Nephron progenitor cell (in vitro differentiated cells): ENCODE results near the gene RND1.
A peak's percentile ranks its signal among the peaks of the same experiment; 100 is the strongest.

Experiments used
- DNase-seq: peaks from one replicate; pipeline ENCODE4 v3.0.0; 2021
- H3K27ac Mint-ChIP-seq: 2 replicates; pipeline ENCODE4 v1.8.0; 2021; ENCODE audit warnings: mild to moderate bottlenecking, moderate library complexity, mixed read lengths
- H3K27me3 Mint-ChIP-seq: 2 replicates; pipeline ENCODE4 v1.8.0; 2021; ENCODE audit warnings: mild to moderate bottlenecking, low read depth, mixed read lengths; ENCODE audit not compliant: poor library complexity
- H3K36me3 Mint-ChIP-seq: 2 replicates; pipeline ENCODE4 v1.8.0; 2021; ENCODE audit warnings: low read depth, mixed read lengths
- H3K4me1 Mint-ChIP-seq: 2 replicates; pipeline ENCODE4 v1.8.0; 2021; ENCODE audit warnings: mixed read lengths
- H3K4me3 Mint-ChIP-seq: 2 replicates; pipeline ENCODE4 v1.8.0; 2021; ENCODE audit warnings: mild to moderate bottlenecking, moderate library complexity, mixed read lengths
- H3K9me3 Mint-ChIP-seq: 2 replicates; pipeline ENCODE4 v1.8.0; 2021; ENCODE audit warnings: mild to moderate bottlenecking, moderate library complexity, mixed read lengths
- CTCF ChIP-seq: fragments of 200-600 bp; sonication (generic); IDR thresholded peaks from 2 replicates; pipeline ENCODE4 v1.5.0; 2021; ENCODE audit warnings: antibody characterized with exemption

RND1 gene

GRCh38 chr12:48901278-48901677 is 35.6 kb upstream of the RND1 start:
- no peak for TF ChIP-seq CTCF
- Mint-ChIP-seq H3K4me1 (peaks cover 9% of the 10 kb centered on the region), H3K9me3 (no peaks in the 10 kb centered on the region), H3K27ac (no peak overlapping the region), H3K4me3 (no peak overlapping the region), H3K36me3 (no peaks in the 10 kb centered on the region), H3K27me3 (peaks cover 71% of the 10 kb centered on the region)
- no peak for DNase-seq

- Mint-ChIP-seq H3K9me3 (no peaks in the 10 kb centered on the region), H3K27me3 (peaks cover 59% of the 10 kb centered on the region), H3K4me3 (no peak overlapping the region), H3K36me3 (no peaks in the 10 kb centered on the region), H3K27ac (no peak overlapping the region), H3K4me1 (peaks cover 7% of the 10 kb centered on the region)
- no peak for DNase-seq
- TF ChIP-seq CTCF: no peak
Measured at GRCh38 chr12:48899651-48900050, 34.0 kb upstream of the RND1 start.

GRCh38 chr12:48894271-48894670 is 28.6 kb upstream of the RND1 start:
- H3K27ac Mint-ChIP-seq: no peak overlapping the region
- peaks cover 64% of the 10 kb centered on the region for H3K27me3 Mint-ChIP-seq
- DNase-seq: no peak
- H3K9me3 Mint-ChIP-seq: no peaks in the 10 kb centered on the region
- peaks cover 14% of the 10 kb centered on the region for H3K4me1 Mint-ChIP-seq
- no peak for TF ChIP-seq CTCF
- H3K4me3 Mint-ChIP-seq: no peak overlapping the region
- H3K36me3 Mint-ChIP-seq: no peaks in the 10 kb centered on the region

GRCh38 chr12:48890657-48891418 is 25.2 kb upstream of the RND1 start:
- peak; percentile 96 for TF ChIP-seq CTCF
- Mint-ChIP-seq H3K9me3 (no peaks in the 10 kb centered on the region), H3K4me3 (peak overlapping the region; percentile 69), H3K27me3 (peaks cover 36% of the 10 kb centered on the region), H3K36me3 (no peaks in the 10 kb centered on the region), H3K4me1 (peaks cover 32% of the 10 kb centered on the region), H3K27ac (peak overlapping the region; percentile 17)
- peak; percentile 91 for DNase-seq

- Mint-ChIP-seq H3K36me3 (no peaks in the 10 kb centered on the region), H3K27ac (peak overlapping the region; percentile 87), H3K4me3 (no peak overlapping the region), H3K27me3 (peaks cover 35% of the 10 kb centered on the region), H3K9me3 (no peaks in the 10 kb centered on the region), H3K4me1 (peaks cover 37% of the 10 kb centered on the region)
- DNase-seq: no peak
- TF ChIP-seq CTCF: no peak
Measured at GRCh38 chr12:48889679-48890078, 24.0 kb upstream of the RND1 start.
